Liver (tissue), 3 donors: Measurements from ENCODE around the gene TAF3.

ENCODE experiments used
- GABPA ChIP-seq, 2 donors: IDR thresholded peaks in 1 of 2; conservative IDR thresholded peaks in 1 of 2; 2 replicates each; pipeline ENCODE4 v1.6.1; 2016; ENCODE audit warnings: antibody characterized with exemption in 2 of 2, mild to moderate bottlenecking in 1 of 2, moderate library complexity in 1 of 2
- HNF4G ChIP-seq: IDR thresholded peaks from 2 replicates; pipeline ENCODE4 v1.6.1; 2016; ENCODE audit warnings: antibody characterized with exemption
- JUND ChIP-seq, 2 donors: IDR thresholded peaks; 2 replicates each; pipeline ENCODE4 v1.6.1; 2016; ENCODE audit warnings: antibody characterized with exemption in 2 of 2
- RAD21 ChIP-seq, 2 donors: IDR thresholded peaks; 2 replicates each; pipeline ENCODE4 v1.6.1; 2016; ENCODE audit warnings: antibody characterized with exemption in 2 of 2, mild to moderate bottlenecking in 2 of 2
- TAF1 ChIP-seq: conservative IDR thresholded peaks from 2 replicates; pipeline ENCODE4 v1.6.1; 2016; ENCODE audit warnings: antibody characterized with exemption, mild to moderate bottlenecking
- YY1 ChIP-seq: IDR thresholded peaks from 2 replicates; pipeline ENCODE4 v1.6.1; 2016; ENCODE audit warnings: antibody characterized with exemption, mild to moderate bottlenecking
- TF ChIP-seq, protein P1 (sequence below): fragments of 150-350 bp; IDR thresholded peaks from 2 replicates; pipeline ENCODE4 v1.5.1; 2017; ENCODE audit warnings: improper control_type of control experiment, low read depth, low read length; ENCODE audit not compliant: missing input control
- TF ChIP-seq, protein P2 (sequence below): IDR thresholded peaks from 2 replicates; pipeline ENCODE4 v1.6.1; 2016; ENCODE audit warnings: antibody characterized with exemption, mild to moderate bottlenecking
- TF ChIP-seq, protein P3 (sequence below): IDR thresholded peaks from 2 replicates; pipeline ENCODE4 v1.6.1; 2016; ENCODE audit warnings: antibody characterized with exemption
- TF ChIP-seq, protein P4 (sequence below): IDR thresholded peaks from 2 replicates; pipeline ENCODE4 v1.6.1; 2016; ENCODE audit warnings: antibody characterized with exemption
- donor health status: healthy.
- donor health status: healthy.

DNA sequence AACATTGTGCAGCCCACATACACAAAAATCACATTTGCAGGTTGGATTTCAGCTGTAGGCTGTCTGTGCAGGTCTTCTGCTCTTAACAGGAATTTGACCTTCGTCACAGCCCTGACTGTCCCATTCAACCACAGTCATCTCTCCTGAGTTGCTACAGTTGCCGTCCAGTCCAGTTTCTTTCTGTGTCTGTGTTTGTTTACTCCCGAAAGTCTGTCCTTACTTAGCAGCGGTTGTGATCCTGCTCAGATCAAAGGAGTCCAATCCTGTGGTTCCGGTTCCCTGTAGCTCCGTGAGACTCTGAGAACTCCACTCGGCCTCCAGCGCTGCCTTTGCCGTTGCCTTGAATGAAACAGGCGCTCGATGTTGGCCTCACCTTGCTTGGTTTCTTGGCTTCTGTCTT, 124.6 kb downstream of the TAF3 start:
- TF ChIP-seq, protein P1, sequence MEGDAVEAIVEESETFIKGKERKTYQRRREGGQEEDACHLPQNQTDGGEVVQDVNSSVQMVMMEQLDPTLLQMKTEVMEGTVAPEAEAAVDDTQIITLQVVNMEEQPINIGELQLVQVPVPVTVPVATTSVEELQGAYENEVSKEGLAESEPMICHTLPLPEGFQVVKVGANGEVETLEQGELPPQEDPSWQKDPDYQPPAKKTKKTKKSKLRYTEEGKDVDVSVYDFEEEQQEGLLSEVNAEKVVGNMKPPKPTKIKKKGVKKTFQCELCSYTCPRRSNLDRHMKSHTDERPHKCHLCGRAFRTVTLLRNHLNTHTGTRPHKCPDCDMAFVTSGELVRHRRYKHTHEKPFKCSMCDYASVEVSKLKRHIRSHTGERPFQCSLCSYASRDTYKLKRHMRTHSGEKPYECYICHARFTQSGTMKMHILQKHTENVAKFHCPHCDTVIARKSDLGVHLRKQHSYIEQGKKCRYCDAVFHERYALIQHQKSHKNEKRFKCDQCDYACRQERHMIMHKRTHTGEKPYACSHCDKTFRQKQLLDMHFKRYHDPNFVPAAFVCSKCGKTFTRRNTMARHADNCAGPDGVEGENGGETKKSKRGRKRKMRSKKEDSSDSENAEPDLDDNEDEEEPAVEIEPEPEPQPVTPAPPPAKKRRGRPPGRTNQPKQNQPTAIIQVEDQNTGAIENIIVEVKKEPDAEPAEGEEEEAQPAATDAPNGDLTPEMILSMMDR, result no peak
- TF ChIP-seq, protein P2, sequence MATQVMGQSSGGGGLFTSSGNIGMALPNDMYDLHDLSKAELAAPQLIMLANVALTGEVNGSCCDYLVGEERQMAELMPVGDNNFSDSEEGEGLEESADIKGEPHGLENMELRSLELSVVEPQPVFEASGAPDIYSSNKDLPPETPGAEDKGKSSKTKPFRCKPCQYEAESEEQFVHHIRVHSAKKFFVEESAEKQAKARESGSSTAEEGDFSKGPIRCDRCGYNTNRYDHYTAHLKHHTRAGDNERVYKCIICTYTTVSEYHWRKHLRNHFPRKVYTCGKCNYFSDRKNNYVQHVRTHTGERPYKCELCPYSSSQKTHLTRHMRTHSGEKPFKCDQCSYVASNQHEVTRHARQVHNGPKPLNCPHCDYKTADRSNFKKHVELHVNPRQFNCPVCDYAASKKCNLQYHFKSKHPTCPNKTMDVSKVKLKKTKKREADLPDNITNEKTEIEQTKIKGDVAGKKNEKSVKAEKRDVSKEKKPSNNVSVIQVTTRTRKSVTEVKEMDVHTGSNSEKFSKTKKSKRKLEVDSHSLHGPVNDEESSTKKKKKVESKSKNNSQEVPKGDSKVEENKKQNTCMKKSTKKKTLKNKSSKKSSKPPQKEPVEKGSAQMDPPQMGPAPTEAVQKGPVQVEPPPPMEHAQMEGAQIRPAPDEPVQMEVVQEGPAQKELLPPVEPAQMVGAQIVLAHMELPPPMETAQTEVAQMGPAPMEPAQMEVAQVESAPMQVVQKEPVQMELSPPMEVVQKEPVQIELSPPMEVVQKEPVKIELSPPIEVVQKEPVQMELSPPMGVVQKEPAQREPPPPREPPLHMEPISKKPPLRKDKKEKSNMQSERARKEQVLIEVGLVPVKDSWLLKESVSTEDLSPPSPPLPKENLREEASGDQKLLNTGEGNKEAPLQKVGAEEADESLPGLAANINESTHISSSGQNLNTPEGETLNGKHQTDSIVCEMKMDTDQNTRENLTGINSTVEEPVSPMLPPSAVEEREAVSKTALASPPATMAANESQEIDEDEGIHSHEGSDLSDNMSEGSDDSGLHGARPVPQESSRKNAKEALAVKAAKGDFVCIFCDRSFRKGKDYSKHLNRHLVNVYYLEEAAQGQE, result no peak
- TF ChIP-seq JUND (IDR thresholded peaks at IDR 0.05) (no peak), GABPA (IDR thresholded peaks at IDR 0.05 in 1 of 2, conservative IDR thresholded peaks at IDR 0.05 in 1 of 2) (no peak), TAF1 (no peak), YY1 (no peak), RAD21 (IDR thresholded peaks at IDR 0.05) (no peak), HNF4G (no peak)
- TF ChIP-seq, protein P3, sequence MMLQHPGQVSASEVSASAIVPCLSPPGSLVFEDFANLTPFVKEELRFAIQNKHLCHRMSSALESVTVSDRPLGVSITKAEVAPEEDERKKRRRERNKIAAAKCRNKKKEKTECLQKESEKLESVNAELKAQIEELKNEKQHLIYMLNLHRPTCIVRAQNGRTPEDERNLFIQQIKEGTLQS, result no peak
- TF ChIP-seq, protein P4, sequence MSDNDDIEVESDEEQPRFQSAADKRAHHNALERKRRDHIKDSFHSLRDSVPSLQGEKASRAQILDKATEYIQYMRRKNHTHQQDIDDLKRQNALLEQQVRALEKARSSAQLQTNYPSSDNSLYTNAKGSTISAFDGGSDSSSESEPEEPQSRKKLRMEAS, result no peak
